ENCODE measurements around the gene MYO3A.
"Not testable (repeated sequence)": the region's sequence is repeated elsewhere in the genome, so short reads cannot be mapped to it uniquely, and the experiment has no call there.

- TF ChIP-seq CTCF (IDR thresholded peaks at IDR 0.05); EZH2 (IDR thresholded peaks at IDR 0.05; ENCODE audit: borderline replicate concordance, insufficient read depth, low read depth, low read length, poor library complexity, severe bottlenecking): not testable (repeated sequence)
These were observed 68.4 kb downstream of the MYO3A start for GRCh38 chr10:26002466-26002865.

Measured in B cell (primary cell).